ENCODE measurements around the gene RPL38.

Gene RPL38

DNA sequence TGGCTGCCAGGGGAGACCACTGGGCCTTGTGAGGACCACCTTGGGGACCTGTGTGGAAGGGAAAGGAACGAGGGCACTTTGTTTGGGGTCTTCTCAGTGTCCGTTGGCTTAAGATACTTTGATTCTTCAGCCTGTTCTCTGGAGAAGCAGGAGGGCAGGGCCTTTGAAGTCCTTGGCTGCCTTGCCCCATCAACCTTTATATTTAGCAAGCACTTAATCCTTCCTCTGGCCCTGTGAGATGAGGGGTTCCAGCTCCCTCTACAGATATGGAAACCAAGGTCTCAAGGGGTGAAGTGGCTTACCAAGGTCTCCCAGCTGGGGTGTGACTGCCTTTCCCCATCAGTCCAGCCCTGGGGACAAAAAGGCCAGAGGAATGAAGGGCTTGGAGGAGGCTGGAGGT lies 38.4 kb downstream of the RPL38 start:
- no peak for TF ChIP-seq BACH2 (CRISPR knock-in tag; IDR thresholded peaks at IDR 0.05; ENCODE audit: borderline replicate concordance)
- no peak for TF ChIP-seq ZFP3 (CRISPR knock-in tag; IDR thresholded peaks at IDR 0.05)
- no peak for TF ChIP-seq ZNF8 (CRISPR knock-in tag; IDR thresholded peaks at IDR 0.05)
- no peak for TF ChIP-seq POU6F1 (CRISPR knock-in tag; IDR thresholded peaks at IDR 0.05; ENCODE audit: borderline replicate concordance, low read depth)
- TF ChIP-seq SNAI2 (CRISPR knock-in tag; IDR thresholded peaks at IDR 0.05): no peak
- TF ChIP-seq ZNF70 (CRISPR knock-in tag; IDR thresholded peaks at IDR 0.05): no peak
- ATAC-seq: no peak

DNA sequence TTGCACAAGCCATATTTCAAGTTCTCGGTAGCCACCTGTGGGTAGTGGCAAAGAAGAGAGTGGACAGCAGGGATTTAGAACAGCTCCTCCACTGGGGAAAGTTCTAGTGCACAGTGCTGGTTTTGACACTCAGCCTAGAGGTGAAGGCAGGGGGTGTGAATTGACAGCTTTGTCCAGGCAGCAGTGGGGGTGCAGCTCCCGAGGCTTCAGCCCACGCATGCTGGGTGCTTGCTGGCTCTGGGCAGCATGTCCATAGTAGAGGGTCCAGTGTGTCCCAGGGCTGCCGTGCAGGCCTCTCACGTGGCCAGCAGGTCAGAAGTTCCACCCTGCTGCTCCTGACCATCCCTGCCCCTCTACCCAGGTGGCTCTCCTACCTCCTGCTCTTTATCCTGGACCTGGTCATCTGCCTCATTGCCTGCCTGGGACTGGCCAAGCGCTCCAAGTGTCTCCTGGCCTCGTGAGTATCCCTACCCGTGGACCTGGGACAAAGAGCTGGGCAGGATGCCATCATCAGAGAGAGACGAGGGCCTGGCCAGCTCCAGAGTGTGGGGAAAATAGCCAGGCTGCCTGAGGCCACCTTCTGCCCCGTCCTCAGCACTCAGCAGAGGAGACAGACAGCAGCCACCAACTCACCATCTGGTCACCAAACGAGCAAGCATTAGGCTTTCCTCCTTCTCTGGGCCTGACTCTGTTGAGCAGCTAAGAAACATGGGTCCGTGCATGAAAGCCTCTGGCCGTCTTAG lies 39.7 kb downstream of the RPL38 start:
- peak; percentile 41 for ATAC-seq
- TF ChIP-seq TCF4 (CRISPR knock-in tag; IDR thresholded peaks at IDR 0.05; ENCODE audit: borderline replicate concordance) (peak; percentile 34; the same call in 1 of the 2 replicates), ARNTL (CRISPR knock-in tag; IDR thresholded peaks at IDR 0.05; ENCODE audit: borderline replicate concordance, low read depth) (no peak)
- TF ChIP-seq, protein P1, sequence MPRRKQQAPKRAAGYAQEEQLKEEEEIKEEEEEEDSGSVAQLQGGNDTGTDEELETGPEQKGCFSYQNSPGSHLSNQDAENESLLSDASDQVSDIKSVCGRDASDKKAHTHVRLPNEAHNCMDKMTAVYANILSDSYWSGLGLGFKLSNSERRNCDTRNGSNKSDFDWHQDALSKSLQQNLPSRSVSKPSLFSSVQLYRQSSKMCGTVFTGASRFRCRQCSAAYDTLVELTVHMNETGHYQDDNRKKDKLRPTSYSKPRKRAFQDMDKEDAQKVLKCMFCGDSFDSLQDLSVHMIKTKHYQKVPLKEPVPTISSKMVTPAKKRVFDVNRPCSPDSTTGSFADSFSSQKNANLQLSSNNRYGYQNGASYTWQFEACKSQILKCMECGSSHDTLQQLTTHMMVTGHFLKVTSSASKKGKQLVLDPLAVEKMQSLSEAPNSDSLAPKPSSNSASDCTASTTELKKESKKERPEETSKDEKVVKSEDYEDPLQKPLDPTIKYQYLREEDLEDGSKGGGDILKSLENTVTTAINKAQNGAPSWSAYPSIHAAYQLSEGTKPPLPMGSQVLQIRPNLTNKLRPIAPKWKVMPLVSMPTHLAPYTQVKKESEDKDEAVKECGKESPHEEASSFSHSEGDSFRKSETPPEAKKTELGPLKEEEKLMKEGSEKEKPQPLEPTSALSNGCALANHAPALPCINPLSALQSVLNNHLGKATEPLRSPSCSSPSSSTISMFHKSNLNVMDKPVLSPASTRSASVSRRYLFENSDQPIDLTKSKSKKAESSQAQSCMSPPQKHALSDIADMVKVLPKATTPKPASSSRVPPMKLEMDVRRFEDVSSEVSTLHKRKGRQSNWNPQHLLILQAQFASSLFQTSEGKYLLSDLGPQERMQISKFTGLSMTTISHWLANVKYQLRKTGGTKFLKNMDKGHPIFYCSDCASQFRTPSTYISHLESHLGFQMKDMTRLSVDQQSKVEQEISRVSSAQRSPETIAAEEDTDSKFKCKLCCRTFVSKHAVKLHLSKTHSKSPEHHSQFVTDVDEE (CRISPR knock-in tag; IDR thresholded peaks at IDR 0.05): peak; percentile 28; the same call in 1 of the 2 replicates

GRCh38 chr17:74244128-74244527 lies 40.6 kb downstream of the RPL38 start:
- TF ChIP-seq POU6F1 (CRISPR knock-in tag; IDR thresholded peaks at IDR 0.05; ENCODE audit: borderline replicate concordance, low read depth) (no peak), GLIS3 (CRISPR knock-in tag; IDR thresholded peaks at IDR 0.05) (no peak), TCF4 (CRISPR knock-in tag; IDR thresholded peaks at IDR 0.05; ENCODE audit: borderline replicate concordance) (no peak), TOX (CRISPR knock-in tag; IDR thresholded peaks at IDR 0.05; ENCODE audit: borderline replicate concordance) (no peak), BACH2 (CRISPR knock-in tag; IDR thresholded peaks at IDR 0.05; ENCODE audit: borderline replicate concordance) (no peak), ZNF70 (CRISPR knock-in tag; IDR thresholded peaks at IDR 0.05) (no peak), ZFP30 (CRISPR knock-in tag; IDR thresholded peaks at IDR 0.05) (no peak), CSDC2 (CRISPR knock-in tag; IDR thresholded peaks at IDR 0.05) (no peak), PPARA (CRISPR knock-in tag; IDR thresholded peaks at IDR 0.05; ENCODE audit: borderline replicate concordance) (no peak), ARNTL (CRISPR knock-in tag; IDR thresholded peaks at IDR 0.05; ENCODE audit: borderline replicate concordance, low read depth) (no peak)
- no peak for ATAC-seq

DNA sequence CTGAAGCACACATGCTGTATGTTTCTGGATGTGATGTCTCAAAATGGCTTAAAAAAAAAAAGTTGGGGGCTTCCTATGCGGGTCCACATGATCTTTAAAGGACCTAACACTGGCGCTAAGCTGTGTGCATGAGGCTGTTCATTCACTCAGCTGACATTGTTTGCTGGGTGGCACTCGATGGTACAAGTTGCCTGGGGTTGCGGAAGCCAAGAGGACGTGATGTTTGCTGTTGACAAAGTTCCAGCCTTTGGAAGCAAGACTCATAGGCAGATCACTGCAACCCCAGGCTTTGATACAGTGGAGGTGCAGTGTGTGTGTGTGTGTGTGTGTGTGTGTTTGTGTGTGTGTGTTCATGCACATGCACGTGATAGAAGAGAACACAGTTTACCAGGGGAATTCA lies 41.1 kb downstream of the RPL38 start:
- TF ChIP-seq CREB5 (CRISPR knock-in tag; IDR thresholded peaks at IDR 0.05; ENCODE audit: low read depth) (no peak), ESRRG (CRISPR knock-in tag; IDR thresholded peaks at IDR 0.05) (no peak), ARNTL (CRISPR knock-in tag; IDR thresholded peaks at IDR 0.05; ENCODE audit: borderline replicate concordance, low read depth) (no peak), ZFP30 (CRISPR knock-in tag; IDR thresholded peaks at IDR 0.05) (no peak), ZNF70 (CRISPR knock-in tag; IDR thresholded peaks at IDR 0.05) (no peak), CSDC2 (CRISPR knock-in tag; IDR thresholded peaks at IDR 0.05) (no peak), TCF4 (CRISPR knock-in tag; IDR thresholded peaks at IDR 0.05; ENCODE audit: borderline replicate concordance) (no peak), PATZ1 (CRISPR knock-in tag; IDR thresholded peaks at IDR 0.05; ENCODE audit: borderline replicate concordance) (no peak)
- TF ChIP-seq, protein P1 (CRISPR knock-in tag; IDR thresholded peaks at IDR 0.05): no peak

More for the DNA sequence above, 41.1 kb downstream of the RPL38 start:
- no peak for ATAC-seq

All from SK-N-SH treated with all-trans-retinoic acid at 6 μM for 48 hours (cell line).